HUES64 (cell line): ENCODE data around the gene SCAMP5.

Experiments used
- H3K27ac ChIP-seq: 2 replicates; pipeline ENCODE4 v1.7.0; 2013; ENCODE audit warnings: low read depth, low read length, inconsistent platforms
- H3K27me3 ChIP-seq: 2 replicates; pipeline ENCODE4 v1.6.1; 2013; ENCODE audit warnings: mild to moderate bottlenecking, low read length; ENCODE audit not compliant: insufficient read depth
- H3K36me3 ChIP-seq: 2 replicates; pipeline ENCODE4 v1.6.1; 2013; ENCODE audit warnings: mild to moderate bottlenecking, low read length; ENCODE audit not compliant: insufficient read depth
- H3K4me1 ChIP-seq: 2 replicates; pipeline ENCODE4 v1.6.1; 2013; ENCODE audit warnings: mild to moderate bottlenecking, low read length, moderate library complexity; ENCODE audit not compliant: insufficient read depth
- H3K4me3 ChIP-seq: 2 replicates; pipeline ENCODE4 v1.5.1; 2013; ENCODE audit warnings: mild to moderate bottlenecking, low read length, moderate library complexity
- H3K9ac ChIP-seq: 2 replicates; pipeline ENCODE4 v1.6.1; 2013; ENCODE audit warnings: mild to moderate bottlenecking, low read depth, low read length
- H3K9me3 ChIP-seq: 2 replicates; pipeline ENCODE4 v1.6.1; 2013; ENCODE audit warnings: low read depth, low read length; ENCODE audit not compliant: insufficient read depth
- WGBS: fragments of 150-250, 120-280 bp; methylation state at CpG from one replicate; pipeline ENCODE4 v1.1.7; 2013; ENCODE audit warnings: missing lambda C conversion rate; 5-methylcytosine and 5-hydroxymethylcytosine counted together

The SCAMP5 gene

GRCh38 chr15:75034615-75035014 lies 39.3 kb downstream of the SCAMP5 start:
- H3K27me3 ChIP-seq = no peaks in the 10 kb centered on the region
- no peak overlapping the region for H3K27ac ChIP-seq
- no peak overlapping the region for H3K9ac ChIP-seq
- no peak overlapping the region for H3K4me3 ChIP-seq
- H3K36me3 ChIP-seq = peaks cover 8% of the 10 kb centered on the region; the same call in 1 of the 2 replicates
- 94% methylated on average over 6 of the region's 8 CpGs for WGBS
- H3K9me3 ChIP-seq = no peaks in the 10 kb centered on the region
- peaks cover 9% of the 10 kb centered on the region for H3K4me1 ChIP-seq

GRCh38 chr15:75036212-75036616 lies 40.9 kb downstream of the SCAMP5 start:
- no peak overlapping the region for H3K9ac ChIP-seq
- no peak overlapping the region for H3K27ac ChIP-seq
- H3K4me3 ChIP-seq = no peak overlapping the region
- no peaks in the 10 kb centered on the region for H3K9me3 ChIP-seq
- WGBS = 69% methylated on average over 2 of the region's 2 CpGs
- H3K4me1 ChIP-seq = peaks cover 4% of the 10 kb centered on the region; the same call in 1 of the 2 replicates
- no peaks in the 10 kb centered on the region for H3K36me3 ChIP-seq
- no peaks in the 10 kb centered on the region for H3K27me3 ChIP-seq

- Histone ChIP-seq H3K36me3 (no peaks in the 10 kb centered on the region), H3K9ac (no peak overlapping the region), H3K27ac (no peak overlapping the region), H3K4me1 (no peaks in the 10 kb centered on the region; the same call in 1 of the 2 replicates), H3K9me3 (no peaks in the 10 kb centered on the region), H3K27me3 (no peaks in the 10 kb centered on the region), H3K4me3 (no peak overlapping the region)
- WGBS = 93% methylated on average over 6 of the region's 6 CpGs
Observed at GRCh38 chr15:75037685-75038084, 42.3 kb downstream of the SCAMP5 start.

DNA sequence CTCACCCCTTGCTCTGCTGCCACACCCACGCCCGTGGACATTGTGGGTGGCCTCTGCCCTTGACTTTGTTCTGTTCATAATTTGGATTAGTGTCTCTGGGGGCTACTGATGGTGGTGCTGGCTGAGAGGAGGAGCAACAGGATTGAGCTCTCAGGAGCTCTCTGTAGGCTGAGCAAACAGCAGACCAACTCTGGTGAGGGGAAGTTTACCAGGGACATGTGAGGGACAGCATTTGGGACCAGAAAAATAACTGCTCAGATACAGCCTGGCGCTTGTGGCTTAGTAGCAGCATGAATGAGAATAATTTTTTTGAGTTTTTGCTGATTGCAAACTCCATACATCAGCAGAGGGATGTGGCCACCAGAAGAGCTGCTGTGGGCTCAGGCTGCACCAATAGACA lies 42.9 kb downstream of the SCAMP5 start:
- H3K4me1 ChIP-seq = no peaks in the 10 kb centered on the region; the same call in 1 of the 2 replicates
- no peaks in the 10 kb centered on the region for H3K9me3 ChIP-seq
- H3K27me3 ChIP-seq = no peaks in the 10 kb centered on the region
- H3K27ac ChIP-seq = no peak overlapping the region
- no peaks in the 10 kb centered on the region for H3K36me3 ChIP-seq
- H3K9ac ChIP-seq = no peak overlapping the region
- no peak overlapping the region for H3K4me3 ChIP-seq
- 93% methylated on average over 3 of the region's 3 CpGs for WGBS

DNA sequence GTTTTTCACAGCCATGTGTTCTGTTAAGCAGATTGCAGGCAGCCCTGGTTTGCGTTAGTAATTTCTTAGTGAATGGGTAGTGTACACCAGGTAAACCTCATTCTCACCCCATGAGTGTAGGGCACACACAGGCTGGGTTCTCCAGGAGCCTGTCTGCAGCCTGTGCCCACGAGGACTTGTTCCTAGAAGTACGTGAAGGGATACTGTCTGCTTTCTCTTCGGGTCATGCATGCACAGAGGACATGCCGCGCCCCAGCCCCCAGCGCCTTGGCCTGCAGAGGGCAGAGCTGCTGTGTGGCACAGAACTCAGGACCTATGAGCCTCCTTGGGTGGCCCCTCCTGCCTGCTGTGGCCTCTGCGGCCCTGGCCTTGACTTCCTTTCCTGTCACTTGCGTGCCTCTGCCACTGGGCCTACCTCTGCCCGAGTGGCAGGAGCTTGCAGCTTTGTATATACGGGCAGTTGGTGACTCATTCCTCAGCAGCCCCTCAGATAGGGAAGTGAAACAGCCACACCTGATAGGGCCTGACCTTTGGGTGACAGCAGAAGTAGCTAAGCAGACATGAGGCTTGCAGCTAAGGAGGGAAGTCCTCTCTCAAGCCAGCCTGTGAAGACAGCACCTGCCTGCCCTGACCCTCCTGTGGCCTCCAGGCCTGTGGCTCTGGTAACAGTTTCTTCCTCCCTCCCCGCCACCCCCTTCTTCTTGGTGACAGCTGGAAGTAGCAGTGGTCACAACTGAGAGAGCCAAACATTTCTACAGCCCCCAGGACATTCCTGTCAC lies 47.6 kb downstream of the SCAMP5 start:
- 84% methylated on average over 12 of the region's 12 CpGs for WGBS
- no peaks in the 10 kb centered on the region for H3K9me3 ChIP-seq
- H3K4me1 ChIP-seq = peaks cover 9% of the 10 kb centered on the region; the same call in 1 of the 2 replicates
- no peak overlapping the region for H3K27ac ChIP-seq
- H3K9ac ChIP-seq = no peak overlapping the region
- H3K27me3 ChIP-seq = no peaks in the 10 kb centered on the region
- 0 out of 2 replicates have a peak, but pooled peaks cover 2% of the 10 kb centered on the region for H3K36me3 ChIP-seq
- H3K4me3 ChIP-seq = no peak overlapping the region

GRCh38 chr15:75043509-75044257 lies 48.3 kb downstream of the SCAMP5 start:
- Histone ChIP-seq H3K27ac (no peak overlapping the region), H3K4me1 (peaks cover 9% of the 10 kb centered on the region; the same call in 1 of the 2 replicates), H3K4me3 (no peak overlapping the region), H3K27me3 (no peaks in the 10 kb centered on the region), H3K36me3 (0 out of 2 replicates have a peak, but pooled peaks cover 5% of the 10 kb centered on the region), H3K9ac (no peak overlapping the region), H3K9me3 (no peaks in the 10 kb centered on the region)
- 93% methylated on average over 20 of the region's 20 CpGs for WGBS

DNA sequence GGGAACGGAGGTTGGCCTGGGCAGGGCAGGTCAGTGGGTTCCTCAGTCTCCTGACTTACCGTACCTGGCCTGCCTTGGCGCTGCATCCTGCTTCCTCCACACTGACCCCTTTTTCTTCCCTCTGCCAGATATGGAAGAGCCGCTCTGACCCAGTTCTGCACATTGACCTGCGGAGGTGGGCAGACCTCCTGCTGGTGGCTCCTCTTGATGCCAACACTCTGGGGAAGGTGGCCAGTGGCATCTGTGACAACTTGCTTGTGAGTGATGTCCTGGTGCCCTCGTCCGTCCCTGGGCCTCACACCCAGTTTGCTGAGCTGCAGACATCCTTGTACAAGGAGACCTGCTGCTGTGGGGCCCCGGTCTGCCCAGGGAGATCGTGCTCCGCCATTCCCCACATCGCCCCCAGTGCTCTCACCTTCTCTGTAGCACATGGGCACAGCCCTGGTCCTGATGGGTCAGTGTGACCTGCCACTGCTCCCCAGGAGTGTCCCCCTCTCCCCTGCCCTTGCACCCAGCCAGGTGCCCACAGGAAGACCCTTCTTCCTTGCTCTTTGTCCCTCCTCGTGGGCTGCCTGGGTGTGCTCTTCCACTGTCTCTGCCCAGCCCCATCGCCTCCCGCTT lies 49.0 kb downstream of the SCAMP5 start:
- Histone ChIP-seq H3K9ac (no peak overlapping the region), H3K4me3 (no peak overlapping the region), H3K27me3 (no peaks in the 10 kb centered on the region), H3K36me3 (0 out of 2 replicates have a peak, but pooled peaks cover 9% of the 10 kb centered on the region), H3K9me3 (no peaks in the 10 kb centered on the region), H3K27ac (no peak overlapping the region), H3K4me1 (peaks cover 9% of the 10 kb centered on the region; the same call in 1 of the 2 replicates)
- WGBS = 95% methylated on average over 14 of the region's 14 CpGs

- H3K9ac ChIP-seq = no peak overlapping the region
- H3K9me3 ChIP-seq = no peaks in the 10 kb centered on the region
- peaks cover 9% of the 10 kb centered on the region; the same call in 1 of the 2 replicates for H3K4me1 ChIP-seq
- no peaks in the 10 kb centered on the region for H3K27me3 ChIP-seq
- 0 out of 2 replicates have a peak, but pooled peaks cover 9% of the 10 kb centered on the region for H3K36me3 ChIP-seq
- no peak overlapping the region for H3K4me3 ChIP-seq
- no peak overlapping the region for H3K27ac ChIP-seq
- 93% methylated on average over 6 of the region's 6 CpGs for WGBS
Observed at GRCh38 chr15:75045332-75046015, 50.1 kb downstream of the SCAMP5 start.

GRCh38 chr15:75048394-75048793 lies 53.0 kb downstream of the SCAMP5 start:
- 97% methylated on average over 10 of the region's 10 CpGs for WGBS
- H3K4me1 ChIP-seq = peaks cover 9% of the 10 kb centered on the region; the same call in 1 of the 2 replicates
- H3K27ac ChIP-seq = no peak overlapping the region
- H3K4me3 ChIP-seq = no peak overlapping the region
- no peaks in the 10 kb centered on the region for H3K9me3 ChIP-seq
- H3K36me3 ChIP-seq = 0 out of 2 replicates have a peak, but pooled peaks cover 9% of the 10 kb centered on the region
- no peaks in the 10 kb centered on the region for H3K27me3 ChIP-seq
- H3K9ac ChIP-seq = no peak overlapping the region

- no peaks in the 10 kb centered on the region for H3K9me3 ChIP-seq
- 0 out of 2 replicates have a peak, but pooled peaks cover 9% of the 10 kb centered on the region for H3K36me3 ChIP-seq
- no peak overlapping the region for H3K9ac ChIP-seq
- H3K27me3 ChIP-seq = no peaks in the 10 kb centered on the region
- H3K4me1 ChIP-seq = peaks cover 12% of the 10 kb centered on the region; the same call in 1 of the 2 replicates
- 94% methylated on average over 11 of the region's 11 CpGs for WGBS
- H3K27ac ChIP-seq = no peak overlapping the region
- no peak overlapping the region for H3K4me3 ChIP-seq
Observed at GRCh38 chr15:75049392-75049791, 54.0 kb downstream of the SCAMP5 start.
